Measurements from ENCODE around the gene DHX29.
"Not testable (repeated sequence)": the region's sequence is repeated elsewhere in the genome, so short reads cannot be mapped to it uniquely, and the experiment has no call there.

Gene DHX29, protein sequence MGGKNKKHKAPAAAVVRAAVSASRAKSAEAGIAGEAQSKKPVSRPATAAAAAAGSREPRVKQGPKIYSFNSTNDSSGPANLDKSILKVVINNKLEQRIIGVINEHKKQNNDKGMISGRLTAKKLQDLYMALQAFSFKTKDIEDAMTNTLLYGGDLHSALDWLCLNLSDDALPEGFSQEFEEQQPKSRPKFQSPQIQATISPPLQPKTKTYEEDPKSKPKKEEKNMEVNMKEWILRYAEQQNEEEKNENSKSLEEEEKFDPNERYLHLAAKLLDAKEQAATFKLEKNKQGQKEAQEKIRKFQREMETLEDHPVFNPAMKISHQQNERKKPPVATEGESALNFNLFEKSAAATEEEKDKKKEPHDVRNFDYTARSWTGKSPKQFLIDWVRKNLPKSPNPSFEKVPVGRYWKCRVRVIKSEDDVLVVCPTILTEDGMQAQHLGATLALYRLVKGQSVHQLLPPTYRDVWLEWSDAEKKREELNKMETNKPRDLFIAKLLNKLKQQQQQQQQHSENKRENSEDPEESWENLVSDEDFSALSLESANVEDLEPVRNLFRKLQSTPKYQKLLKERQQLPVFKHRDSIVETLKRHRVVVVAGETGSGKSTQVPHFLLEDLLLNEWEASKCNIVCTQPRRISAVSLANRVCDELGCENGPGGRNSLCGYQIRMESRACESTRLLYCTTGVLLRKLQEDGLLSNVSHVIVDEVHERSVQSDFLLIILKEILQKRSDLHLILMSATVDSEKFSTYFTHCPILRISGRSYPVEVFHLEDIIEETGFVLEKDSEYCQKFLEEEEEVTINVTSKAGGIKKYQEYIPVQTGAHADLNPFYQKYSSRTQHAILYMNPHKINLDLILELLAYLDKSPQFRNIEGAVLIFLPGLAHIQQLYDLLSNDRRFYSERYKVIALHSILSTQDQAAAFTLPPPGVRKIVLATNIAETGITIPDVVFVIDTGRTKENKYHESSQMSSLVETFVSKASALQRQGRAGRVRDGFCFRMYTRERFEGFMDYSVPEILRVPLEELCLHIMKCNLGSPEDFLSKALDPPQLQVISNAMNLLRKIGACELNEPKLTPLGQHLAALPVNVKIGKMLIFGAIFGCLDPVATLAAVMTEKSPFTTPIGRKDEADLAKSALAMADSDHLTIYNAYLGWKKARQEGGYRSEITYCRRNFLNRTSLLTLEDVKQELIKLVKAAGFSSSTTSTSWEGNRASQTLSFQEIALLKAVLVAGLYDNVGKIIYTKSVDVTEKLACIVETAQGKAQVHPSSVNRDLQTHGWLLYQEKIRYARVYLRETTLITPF (N-terminal part only)

DNA sequence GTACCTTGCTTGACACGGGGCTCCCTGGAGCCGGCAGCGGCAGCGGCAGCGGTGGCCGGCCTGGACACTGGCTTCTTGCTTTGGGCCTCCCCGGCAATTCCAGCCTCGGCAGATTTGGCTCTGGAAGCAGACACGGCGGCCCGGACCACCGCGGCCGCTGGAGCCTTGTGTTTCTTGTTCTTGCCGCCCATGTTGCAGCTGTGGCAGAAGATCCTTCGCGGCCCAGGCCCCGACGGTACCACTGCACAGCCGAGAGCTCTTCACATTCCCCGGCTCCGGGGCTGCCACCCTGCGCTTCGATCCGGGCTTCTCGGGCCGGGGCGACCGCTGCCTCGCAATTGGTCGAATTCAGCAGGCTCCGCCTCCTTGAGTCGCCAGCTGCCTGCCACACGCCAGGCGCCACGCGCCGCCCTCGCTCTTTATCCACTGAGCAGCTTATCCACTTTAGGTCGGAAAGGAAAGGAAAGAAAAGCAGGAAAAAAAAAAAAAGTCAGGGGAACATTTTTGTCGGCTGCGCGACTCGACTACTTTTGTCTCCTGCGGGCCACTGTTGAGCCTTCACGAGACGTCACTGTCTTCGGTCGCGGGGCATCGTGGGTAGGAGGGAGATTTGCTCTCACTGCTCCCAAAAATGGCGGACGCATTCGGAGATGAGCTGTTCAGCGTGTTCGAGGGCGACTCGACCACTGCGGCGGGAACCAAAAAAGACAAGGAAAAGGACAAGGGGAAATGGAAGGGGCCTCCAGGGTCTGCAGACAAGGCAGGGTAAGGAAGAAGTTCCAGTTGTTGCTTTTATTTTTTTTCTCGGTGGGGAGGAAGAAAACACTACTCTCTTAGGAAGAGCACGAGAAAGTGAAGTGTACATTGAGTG lies at the start of gene DHX29, which contains the start of gene MTREX:
TSS of gene DHX29 (minus strand) at position 312 of the 871 bp plus-strand sequence. CDS start at position 191, 121 bp downstream.
TSS of gene MTREX (plus strand) at position 607 of the 871 bp plus-strand sequence. CDS start at position 632, 25 bp downstream.
- peak; percentile 95 for DNase-seq

DNA sequence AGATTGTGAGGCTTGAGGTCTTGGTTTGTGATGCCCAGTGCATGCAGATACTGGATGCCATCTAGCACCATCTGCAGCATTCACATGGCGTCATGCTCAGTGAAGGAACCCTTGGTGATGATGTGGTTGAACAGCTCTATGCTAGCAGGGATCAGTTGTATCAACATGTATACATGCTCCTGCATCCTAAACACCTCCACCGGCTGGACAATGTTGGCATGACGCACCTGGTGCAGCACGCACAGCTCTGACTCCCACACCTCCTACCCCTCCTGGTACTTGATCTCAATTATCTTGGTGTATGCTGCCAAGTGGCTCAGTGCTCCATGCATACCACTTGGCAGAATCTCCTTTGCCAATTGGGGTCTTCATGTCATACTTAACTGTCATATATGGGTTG lies 49.4 kb upstream of the DHX29 start:
- DNase-seq = no peak

- DNase-seq = no peak
These were observed 43.3 kb upstream of the DHX29 start for GRCh38 chr5:55350754-55351153.

- no peak for DNase-seq
These were observed 40.3 kb upstream of the DHX29 start for GRCh38 chr5:55347786-55348185.

DNA sequence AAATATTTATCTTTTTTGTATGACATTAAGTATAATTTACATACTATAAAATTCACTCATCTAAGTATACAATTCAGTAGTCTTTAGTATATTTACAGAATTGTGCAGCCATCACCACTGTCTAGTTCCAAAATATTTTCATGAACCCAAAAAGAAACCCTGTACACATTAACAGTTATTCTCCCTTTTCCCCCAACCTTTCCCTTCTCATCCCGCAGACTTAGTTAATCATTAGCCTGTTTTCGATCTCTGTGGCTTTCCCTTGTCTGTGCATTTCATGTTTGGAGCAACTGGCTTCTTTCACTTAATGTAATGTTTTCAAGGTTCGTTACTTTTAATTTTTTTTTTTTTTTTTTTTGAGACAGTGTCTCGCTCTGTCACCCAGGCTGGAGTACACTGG lies 37.8 kb upstream of the DHX29 start:
- no peak for DNase-seq

DNA sequence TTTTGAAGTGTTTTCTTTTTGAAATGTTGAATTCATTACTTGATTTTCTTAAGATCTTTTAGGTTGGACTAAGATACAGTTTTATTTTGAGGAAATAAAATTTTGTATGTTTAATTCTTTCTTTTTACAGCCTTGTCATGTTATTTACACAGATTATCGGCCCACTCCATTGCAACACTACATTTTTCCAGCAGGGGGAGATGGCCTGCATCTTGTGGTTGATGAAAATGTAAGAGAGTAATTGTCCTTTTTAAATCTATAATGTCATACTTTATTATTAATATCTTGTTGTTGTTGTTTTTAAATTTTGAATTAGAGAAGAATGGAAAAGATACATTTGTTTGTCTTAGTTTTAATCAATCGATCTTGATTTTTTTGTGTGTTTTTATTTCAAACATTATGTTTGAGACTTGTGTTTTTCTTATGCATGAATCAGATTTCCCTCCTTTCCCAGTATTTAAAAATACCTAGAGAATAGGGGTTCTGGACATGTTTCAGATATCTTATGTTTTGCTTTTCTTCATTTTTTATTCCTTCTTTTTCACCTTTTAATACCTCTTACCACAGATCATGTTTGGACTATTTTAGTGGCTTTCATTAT lies 37.0 kb upstream of the DHX29 start:
- DNase-seq = peak; percentile 59

GRCh38 chr5:55343609-55344008 lies 36.1 kb upstream of the DHX29 start:
- no peak for DNase-seq

GRCh38 chr5:55343107-55343506 lies 35.6 kb upstream of the DHX29 start:
- DNase-seq = no peak

DNA sequence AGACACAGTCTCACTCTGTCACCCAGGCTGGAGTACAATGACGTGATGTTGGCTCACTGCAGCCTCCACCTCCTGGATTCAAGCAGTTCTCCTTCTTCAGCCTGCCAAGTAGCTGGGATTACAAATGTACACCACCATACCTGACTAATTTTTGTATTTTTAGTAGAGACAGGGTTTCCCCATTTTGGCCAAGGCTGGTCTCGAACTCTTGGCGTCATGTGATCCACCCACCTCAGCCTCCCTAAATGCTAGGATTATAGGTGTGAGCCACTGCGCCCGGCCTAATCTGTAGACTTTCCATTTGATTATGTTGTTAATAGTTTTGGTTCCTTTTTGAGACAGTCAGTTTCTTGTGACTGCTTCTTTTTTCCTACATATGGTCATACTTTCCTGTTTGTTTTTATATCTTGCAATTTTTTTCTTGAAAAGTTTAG lies 31.3 kb upstream of the DHX29 start:
- DNase-seq = no peak

DNA sequence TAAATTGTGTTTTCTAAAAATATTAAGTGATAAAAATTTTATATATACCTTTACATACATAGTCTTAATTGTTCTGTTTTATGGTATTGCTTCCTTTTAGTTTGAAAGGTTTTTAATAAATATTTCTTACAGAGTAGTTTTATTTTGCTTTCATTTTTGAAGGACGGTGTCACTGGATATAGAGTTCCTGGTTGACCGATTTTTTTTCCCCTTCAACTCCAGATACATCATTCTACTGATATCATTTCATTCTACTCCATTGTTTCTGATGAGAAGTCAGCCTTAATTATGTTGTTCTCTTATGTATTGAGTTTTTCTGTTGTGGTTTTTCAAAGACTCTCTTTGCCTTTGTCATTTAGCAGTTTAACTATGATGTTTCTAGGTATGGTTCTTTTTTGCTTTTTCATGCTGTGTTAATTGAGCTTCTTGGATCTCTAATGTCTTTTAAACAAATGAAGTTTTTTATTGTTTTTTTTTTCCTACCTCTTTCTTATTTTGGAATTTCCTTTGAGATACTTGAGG lies 30.7 kb upstream of the DHX29 start:
- no peak for DNase-seq

GRCh38 chr5:55333811-55334210 lies 26.3 kb upstream of the DHX29 start:
- no peak for DNase-seq

GRCh38 chr5:55333017-55333416 lies 25.5 kb upstream of the DHX29 start:
- DNase-seq = no peak

GRCh38 chr5:55331321-55331720 lies 23.8 kb upstream of the DHX29 start:
- no peak for DNase-seq

DNA sequence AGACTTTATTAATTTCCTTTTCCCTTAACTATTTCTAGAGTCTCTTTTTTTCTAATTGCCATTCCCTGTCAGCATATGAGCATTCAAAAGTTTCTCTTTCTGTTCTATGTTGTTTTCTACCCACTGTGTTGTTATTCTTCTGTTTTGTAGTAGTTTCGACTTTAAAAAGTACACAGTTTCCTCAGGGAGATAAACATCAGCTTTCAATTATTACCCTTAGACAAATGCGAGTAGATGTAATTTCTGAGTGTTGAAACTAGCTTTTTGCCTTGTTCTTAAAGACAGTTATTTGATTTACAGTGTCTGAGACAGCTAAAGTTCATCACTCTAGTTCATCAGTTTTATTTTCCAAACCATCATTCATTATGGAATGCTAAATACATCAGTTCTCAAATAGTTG lies 19.8 kb upstream of the DHX29 start:
- DNase-seq = no peak

GRCh38 chr5:55325621-55326020 lies 18.1 kb upstream of the DHX29 start:
- no peak for DNase-seq

DNA sequence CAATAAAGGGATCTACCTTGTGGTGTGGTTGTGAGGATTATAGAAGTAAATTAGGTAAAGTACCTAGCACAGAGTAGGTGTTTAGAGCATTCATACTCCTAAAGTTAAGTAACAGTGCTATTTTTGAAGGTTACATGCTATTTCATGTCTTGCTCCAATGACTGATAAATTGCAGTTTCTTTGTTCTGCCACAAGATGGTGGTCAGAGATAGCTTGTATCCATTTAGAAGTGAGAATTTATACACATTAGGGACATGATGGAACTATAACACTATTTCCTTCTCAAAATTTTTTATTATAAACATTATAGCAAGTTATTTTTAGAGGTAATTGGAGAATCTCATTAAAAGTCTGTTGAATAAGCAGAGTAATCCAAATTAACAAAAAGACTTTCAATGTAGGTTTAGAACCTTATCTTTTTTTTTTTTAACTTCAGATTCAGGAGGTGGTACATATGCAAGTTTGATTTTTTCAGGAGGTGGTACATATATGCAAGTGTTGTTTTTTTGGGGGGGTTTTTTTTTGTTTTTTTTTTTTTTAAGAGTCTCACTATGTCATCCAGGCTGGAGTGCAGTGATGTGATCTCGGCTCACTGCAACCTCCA lies 17.4 kb upstream of the DHX29 start:
- peak; percentile 57 for DNase-seq

GRCh38 chr5:55324006-55324405 lies 16.5 kb upstream of the DHX29 start:
- no peak for DNase-seq

DNA sequence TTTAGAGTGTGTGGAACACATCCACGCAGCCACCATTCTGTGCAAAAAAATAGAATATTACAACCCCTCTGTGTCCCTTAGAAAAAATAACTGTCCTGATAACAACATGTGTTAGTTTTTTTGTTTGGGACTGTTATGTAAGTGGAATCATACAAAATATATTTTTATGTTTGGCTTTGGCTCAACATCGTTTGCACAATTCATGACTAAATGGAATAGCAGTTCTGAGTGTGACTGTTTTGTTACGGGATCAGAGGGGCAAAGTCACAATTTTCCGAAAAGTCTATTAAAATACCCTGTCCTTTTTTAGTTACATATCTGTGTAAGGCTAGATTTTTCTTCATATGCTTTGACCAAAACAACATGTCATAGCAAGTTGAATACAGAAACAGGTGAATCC lies 13.1 kb upstream of the DHX29 start:
- no peak for DNase-seq

DNA sequence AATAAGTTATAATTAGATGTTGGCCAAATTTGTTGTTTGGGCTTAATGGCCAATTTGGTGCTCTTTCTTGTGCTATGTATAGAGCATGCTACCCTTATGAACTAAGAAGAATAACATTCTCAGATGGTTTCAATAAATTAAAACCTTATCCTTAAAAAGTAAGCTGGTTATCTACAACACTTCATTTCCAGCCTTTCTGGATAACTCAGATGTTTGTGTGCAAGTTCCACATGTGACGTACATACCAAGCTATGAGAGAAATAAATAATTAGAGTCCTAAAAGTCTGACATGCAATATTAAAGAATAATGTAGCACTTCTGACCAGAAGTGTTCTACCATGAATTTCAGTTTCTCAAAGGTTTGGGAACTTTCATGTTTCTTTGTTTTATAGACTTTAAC lies 12.0 kb upstream of the DHX29 start:
- peak; percentile 36 for DNase-seq

DNA sequence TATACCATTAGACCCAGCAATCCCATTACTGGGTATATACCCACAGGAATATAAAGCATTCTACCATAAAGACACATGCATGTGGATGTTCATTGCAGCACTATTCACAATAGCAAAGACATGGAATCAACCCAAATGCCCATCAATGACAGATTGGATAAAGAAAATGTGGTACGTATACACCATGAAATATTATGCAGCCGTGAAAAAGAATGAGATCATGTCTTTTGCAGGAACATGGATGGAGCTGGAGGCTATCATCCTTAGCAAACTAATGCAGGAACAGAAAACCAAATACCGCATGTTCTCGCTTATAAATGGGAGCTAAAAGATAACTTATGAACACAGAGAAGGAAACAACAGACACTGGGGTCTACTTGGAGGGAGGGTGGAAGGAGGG lies 10.7 kb upstream of the DHX29 start:
- DNase-seq = not testable (repeated sequence)

DNA sequence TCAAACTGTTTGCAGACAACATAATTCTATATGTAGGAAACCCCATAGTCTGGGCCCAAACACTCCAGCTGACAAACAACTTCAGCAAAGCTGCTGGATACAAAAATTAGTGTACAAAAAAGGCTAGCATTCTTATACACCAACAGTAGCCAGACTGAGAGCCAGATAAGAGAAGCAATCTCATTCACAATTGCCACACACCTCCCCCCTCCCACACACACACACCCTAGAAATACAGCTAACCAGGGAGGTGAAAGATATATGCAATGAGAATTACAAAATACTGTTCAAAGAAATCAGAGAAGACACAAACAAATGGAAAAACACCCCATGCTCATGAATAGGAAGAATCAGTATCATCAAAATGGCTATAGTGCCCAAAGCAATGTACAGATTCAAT lies 9.3 kb upstream of the DHX29 start:
- no peak for DNase-seq

Measured in fibroblast of skin of right biceps (primary cell).